Measurements from ENCODE around the gene NRROS. TPM values are rescaled to one million over a fixed set of nuclear protein-coding genes. Genes with fewer than 3 reads are reported as not detected.

Gene NRROS
- total RNA-seq, 4 donors from 2014 or later, result 0.18 to 4.8 (median 0.70) TPM; not detected in 1

- Histone ChIP-seq H3K27ac (no peak overlapping the region), H3K9me3 (no peaks in the 10 kb centered on the region), H3K36me3 (peaks cover 0 to 30% (median 0%) of the 10 kb centered on the region in 3 donors), H3K27me3 (no peaks in the 10 kb centered on the region), H3K4me3 (no peak overlapping the region), H3K4me1 (peaks cover 4 to 14% (median 4%) of the 10 kb centered on the region in 3 donors)
- TF ChIP-seq POLR2A (IDR thresholded peaks at IDR 0.05), result no peak
- no peak for TF ChIP-seq CTCF (IDR thresholded peaks at IDR 0.05)
- intact Hi-C loops (cut with DNase I), result no loop called here
- 40 to 51% methylated on average over 7 to 16 of the region's 32 CpGs for WGBS, 2 donors
- no peak for DNase-seq
Observed at GRCh38 chr3:196660381-196661166, 21.1 kb downstream of the NRROS start.

GRCh38 chr3:196661400-196661799 is 21.9 kb downstream of the NRROS start:
- intact Hi-C loops (cut with DNase I), result no loop called here
- DNase-seq, result no peak
- WGBS, 2 donors, result 66 to 76% methylated on average over 8 to 14 of the region's 16 CpGs

GRCh38 chr3:196662033-196662432 is 22.5 kb downstream of the NRROS start:
- no peak overlapping the region for H3K27ac ChIP-seq
- H3K4me3 ChIP-seq, result no peak overlapping the region
- peaks cover 0 to 21% (median 0%) of the 10 kb centered on the region in 3 donors for H3K36me3 ChIP-seq
- no peak for TF ChIP-seq CTCF (IDR thresholded peaks at IDR 0.05)
- no peak for TF ChIP-seq POLR2A (IDR thresholded peaks at IDR 0.05)
- H3K9me3 ChIP-seq, result no peaks in the 10 kb centered on the region
- intact Hi-C loops (cut with DNase I), result no loop called here
- WGBS, 2 donors, result 84 to 88% methylated on average over 13 of the region's 13 CpGs
- H3K27me3 ChIP-seq, result no peaks in the 10 kb centered on the region
- DNase-seq, result no peak
- H3K4me1 ChIP-seq, result peaks cover 4 to 20% (median 10%) of the 10 kb centered on the region in 3 donors

More at GRCh38 chr3:196661400-196661799, 21.9 kb downstream of the NRROS start:
- H3K27ac ChIP-seq, result no peak overlapping the region
- H3K4me3 ChIP-seq, result no peak overlapping the region
- no peaks in the 10 kb centered on the region for H3K9me3 ChIP-seq
- no peaks in the 10 kb centered on the region for H3K27me3 ChIP-seq
- no peak for TF ChIP-seq CTCF (IDR thresholded peaks at IDR 0.05)
- TF ChIP-seq POLR2A (IDR thresholded peaks at IDR 0.05), result no peak
- peaks cover 4 to 20% (median 10%) of the 10 kb centered on the region in 3 donors for H3K4me1 ChIP-seq
- peaks cover 0 to 23% (median 0%) of the 10 kb centered on the region in 3 donors for H3K36me3 ChIP-seq

- intact Hi-C loops (cut with DNase I), result no loop called here
- Histone ChIP-seq H3K27ac (peak overlapping the region in 2 of 4 donors; percentile 21 to 23), H3K9me3 (no peaks in the 10 kb centered on the region), H3K27me3 (no peaks in the 10 kb centered on the region), H3K4me1 (peaks cover 4 to 20% (median 10%) of the 10 kb centered on the region in 3 donors), H3K4me3 (no peak overlapping the region), H3K36me3 (peaks cover 0 to 21% (median 0%) of the 10 kb centered on the region in 3 donors)
- TF ChIP-seq CTCF (IDR thresholded peaks at IDR 0.05) (no peak), POLR2A (IDR thresholded peaks at IDR 0.05) (no peak)
- no peak for DNase-seq
- 62 to 82% methylated on average over 12 to 15 of the region's 15 CpGs for WGBS, 2 donors
Observed at GRCh38 chr3:196662711-196663571, 23.4 kb downstream of the NRROS start.

All from esophagus squamous epithelium (tissue), 5 donors.